Measurements from ENCODE around the gene LRRC74B.
A peak's percentile ranks its signal among the peaks of the same experiment; 100 is the strongest.

LRRC74B gene

GRCh38 chr22:21014202-21014725, 31.5 kb upstream of the LRRC74B start:
- DNase-seq: peak; percentile 70

- no peak for DNase-seq
Measured at GRCh38 chr22:21014726-21015465, 30.9 kb upstream of the LRRC74B start, which contains the start of gene P2RX6. P2RX6 (plus strand) TSS chr22:21015165; CDS start chr22:21015175, 10 bp downstream.

- DNase-seq: no peak
Measured at GRCh38 chr22:21015466-21016006, 30.2 kb upstream of the LRRC74B start.

- no peak for DNase-seq
Measured at GRCh38 chr22:21016644-21017420, 28.9 kb upstream of the LRRC74B start.

GRCh38 chr22:21018314-21018713, 27.4 kb upstream of the LRRC74B start:
- no peak for DNase-seq

GRCh38 chr22:21020802-21021429, 24.8 kb upstream of the LRRC74B start:
- DNase-seq: no peak

GRCh38 chr22:21022507-21022906, 23.2 kb upstream of the LRRC74B start:
- DNase-seq: no peak

- no peak for DNase-seq
Measured at GRCh38 chr22:21022955-21023614, 22.7 kb upstream of the LRRC74B start.

GRCh38 chr22:21025266-21025665, 20.5 kb upstream of the LRRC74B start:
- DNase-seq: no peak

- no peak for DNase-seq
Measured at GRCh38 chr22:21025763-21026755, 19.7 kb upstream of the LRRC74B start.

GRCh38 chr22:21026783-21027692, 18.7 kb upstream of the LRRC74B start:
- no peak for DNase-seq

GRCh38 chr22:21028277-21029251, 17.2 kb upstream of the LRRC74B start:
- DNase-seq: no peak

- DNase-seq: no peak
Measured at GRCh38 chr22:21029486-21030025, 16.2 kb upstream of the LRRC74B start.

GRCh38 chr22:21030032-21030431, 15.7 kb upstream of the LRRC74B start:
- DNase-seq: no peak

GRCh38 chr22:21030621-21031544, 14.9 kb upstream of the LRRC74B start:
- DNase-seq: no peak

- DNase-seq: no peak
Measured at GRCh38 chr22:21031545-21032036, 14.2 kb upstream of the LRRC74B start.
